HG03469 (cell line): ENCODE measurements around the gene PLXNB2.
"Not testable (repeated sequence)": the region's sequence is repeated elsewhere in the genome, so short reads cannot be mapped to it uniquely, and the experiment has no call there.

Source experiments
- ATAC-seq: cut with Tn5 transposase; IDR thresholded peaks from one replicate; pipeline ENCODE4 v1.9.1; 2021; ENCODE audit warnings: mild to moderate bottlenecking, moderate library complexity, moderate number of reproducible peaks; ENCODE audit not compliant: unreplicated experiment

Gene PLXNB2

DNA sequence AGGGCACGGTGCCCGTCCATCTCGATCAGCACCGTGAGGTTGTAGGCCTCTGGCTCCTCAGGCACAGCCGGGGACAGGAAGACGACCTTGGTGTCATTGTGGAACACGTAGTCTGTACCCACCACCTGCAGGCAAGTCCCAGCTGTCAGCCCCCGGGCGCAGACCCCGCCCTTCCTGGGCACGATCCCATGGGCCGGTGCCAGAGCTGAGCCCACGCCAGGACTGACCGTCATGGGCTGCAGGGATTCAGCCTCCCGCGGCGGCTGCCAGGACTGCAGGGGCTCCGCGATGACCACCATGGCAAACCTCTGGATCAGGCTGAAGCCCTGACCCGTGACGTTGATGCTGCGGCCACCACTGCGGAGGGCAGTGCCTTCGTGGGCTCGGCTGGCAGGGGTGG is 25.5 kb downstream of the PLXNB2 start:
- no peak for ATAC-seq

DNA sequence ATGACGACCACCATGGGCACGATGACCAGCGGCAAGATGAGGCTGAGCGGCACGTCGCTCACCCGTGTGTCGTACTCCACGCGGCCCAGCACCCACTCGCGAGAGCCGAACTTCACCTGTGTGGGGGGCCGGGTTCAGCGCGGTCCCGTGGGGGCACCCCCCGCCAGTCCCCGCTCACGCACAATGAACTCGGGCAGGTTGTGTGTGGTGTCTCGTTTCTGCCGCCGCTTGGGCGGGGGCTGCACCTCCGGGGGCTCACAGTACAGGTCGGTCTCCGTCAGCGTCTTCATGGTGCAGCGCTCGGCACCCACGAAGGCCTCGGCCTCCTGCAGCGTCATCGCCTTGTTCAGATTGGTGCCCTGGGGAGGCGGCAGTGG is 26.1 kb downstream of the PLXNB2 start:
- ATAC-seq = no peak

DNA sequence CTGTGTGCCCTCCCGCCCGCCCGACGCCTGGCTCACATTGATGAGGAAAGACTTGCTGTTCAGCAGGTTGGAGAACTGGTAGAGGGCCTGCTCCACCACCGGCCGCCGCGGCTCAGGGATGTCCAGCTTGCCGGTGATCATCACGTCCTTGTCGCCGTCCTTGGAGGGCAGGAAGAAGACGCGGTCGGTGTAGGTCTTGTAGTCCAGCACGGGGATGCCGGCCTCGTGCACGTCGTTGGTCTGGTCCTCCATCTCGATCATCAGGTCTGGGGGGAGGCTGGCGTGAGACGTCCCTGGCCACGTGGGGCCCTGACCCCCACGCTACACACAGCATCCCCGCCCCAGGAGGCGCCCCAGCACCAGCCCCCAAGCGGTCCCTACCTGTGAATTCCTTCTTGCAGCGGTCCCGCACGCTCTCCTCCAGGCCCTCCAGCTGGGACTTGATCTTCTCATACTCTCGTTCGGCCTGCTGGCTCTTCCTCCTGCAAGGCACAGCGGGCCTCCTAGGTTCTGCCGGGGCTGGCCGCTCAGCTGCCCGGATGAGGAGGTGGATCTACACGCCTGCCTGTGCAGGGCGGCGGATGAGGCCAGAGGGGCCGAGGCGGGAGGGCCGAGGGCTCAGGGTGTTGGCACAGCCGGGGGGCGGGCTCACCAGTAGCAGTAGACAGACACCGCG is 26.6 kb downstream of the PLXNB2 start:
- ATAC-seq = no peak

DNA sequence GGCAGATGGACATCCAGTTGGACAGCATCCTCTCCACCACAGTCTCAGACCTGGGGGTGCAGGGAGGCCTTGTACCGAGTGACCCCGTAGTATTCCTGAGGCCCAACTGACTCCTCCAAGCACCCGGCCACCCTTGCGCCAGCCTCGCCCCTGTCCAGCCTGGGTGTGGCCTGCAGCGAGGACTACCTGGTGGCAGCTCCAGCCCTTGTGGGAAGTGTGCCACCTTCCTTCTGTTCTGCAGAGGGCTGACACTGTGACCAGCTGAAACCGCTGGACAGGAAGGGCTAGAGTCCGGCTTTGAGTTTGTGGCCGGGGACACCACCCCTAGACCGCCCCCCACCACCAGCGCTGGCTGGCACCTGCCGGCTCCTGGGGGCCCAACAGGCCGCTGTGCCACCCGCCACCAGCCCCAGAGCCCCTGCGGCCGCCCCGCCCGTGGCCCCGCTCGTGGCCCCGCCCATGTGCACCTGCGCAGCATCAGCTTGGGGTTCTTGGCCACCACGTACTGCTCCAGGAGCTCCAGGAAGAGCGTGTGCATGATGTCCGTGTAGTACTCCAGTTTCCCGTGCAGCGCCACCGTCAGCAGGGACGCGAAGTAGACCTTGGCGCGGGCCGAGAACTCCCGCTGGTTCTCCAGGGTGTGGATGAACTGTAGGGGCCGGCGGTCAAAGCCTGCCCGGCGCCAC is 27.3 kb downstream of the PLXNB2 start:
- no peak for ATAC-seq

DNA sequence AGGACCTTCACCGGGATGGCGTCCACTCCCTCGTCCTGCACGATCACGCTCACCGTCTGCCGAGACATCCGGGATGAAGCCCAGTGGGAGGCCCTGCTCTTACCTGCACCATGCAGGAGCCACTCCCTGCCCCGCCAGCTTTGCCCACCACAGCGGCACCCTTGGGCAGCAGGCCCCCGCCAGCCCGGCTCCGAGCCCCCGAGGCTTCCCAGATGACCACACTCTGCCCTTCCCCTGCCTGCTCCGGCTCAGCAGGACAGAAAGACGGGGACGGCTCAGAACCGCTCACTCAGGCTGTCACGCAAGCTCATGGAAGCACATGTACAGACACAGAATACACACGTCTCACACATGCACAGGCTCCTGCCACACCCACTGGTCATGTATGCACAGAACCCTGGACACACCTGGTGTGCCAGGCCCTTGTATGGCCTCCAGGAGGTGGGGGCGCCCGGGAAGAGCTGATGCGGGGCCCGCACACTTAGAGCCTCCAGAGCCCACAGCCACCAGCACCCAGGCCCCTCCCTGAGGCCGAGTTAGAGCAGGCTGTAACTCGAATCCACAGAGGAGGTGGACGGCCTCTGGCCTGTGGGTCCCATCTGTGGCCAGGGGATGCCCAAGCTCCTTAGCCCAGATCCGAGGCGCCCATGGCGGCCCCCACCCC is 28.4 kb downstream of the PLXNB2 start:
- no peak for ATAC-seq

DNA sequence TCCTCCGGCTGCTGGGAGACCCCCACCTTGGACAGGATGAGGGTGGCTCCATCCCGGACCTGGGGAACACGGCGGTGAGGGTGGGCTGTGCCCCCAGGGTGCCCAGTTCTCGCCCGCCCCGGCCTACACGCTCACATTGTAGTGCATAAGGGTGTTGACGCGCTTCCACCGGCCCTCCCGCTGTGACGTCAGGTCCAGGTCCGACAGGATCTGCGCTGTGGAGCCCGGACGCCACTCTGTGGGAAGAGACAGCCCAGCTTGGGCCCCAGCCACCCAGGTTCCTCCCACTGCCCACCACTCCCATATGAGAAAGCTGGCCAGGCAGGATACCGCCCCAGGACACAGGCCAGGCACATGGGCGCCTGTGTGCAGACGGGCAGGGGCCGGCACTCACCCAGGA is 29.0 kb downstream of the PLXNB2 start:
- ATAC-seq = no peak

DNA sequence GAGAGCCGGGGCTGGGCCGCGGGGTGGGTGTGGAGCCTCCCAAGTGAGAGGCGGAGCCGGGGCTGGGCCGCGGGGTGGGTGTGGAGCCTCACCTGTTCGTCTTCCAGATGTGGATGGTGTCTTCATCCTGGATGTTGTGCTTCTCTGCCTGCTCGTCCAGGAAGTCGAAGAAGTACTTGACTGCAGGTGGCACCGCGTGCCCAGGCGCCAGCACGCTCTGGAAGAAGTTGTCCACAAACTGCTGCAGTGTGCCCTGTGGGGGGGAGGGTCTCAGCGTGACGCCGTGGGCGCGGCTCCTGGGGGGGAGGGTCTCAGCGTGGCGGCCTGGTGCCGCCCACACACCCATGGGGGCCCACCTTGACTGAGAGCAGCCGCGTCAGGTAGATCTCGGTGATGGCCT is 29.7 kb downstream of the PLXNB2 start:
- ATAC-seq = no peak

DNA sequence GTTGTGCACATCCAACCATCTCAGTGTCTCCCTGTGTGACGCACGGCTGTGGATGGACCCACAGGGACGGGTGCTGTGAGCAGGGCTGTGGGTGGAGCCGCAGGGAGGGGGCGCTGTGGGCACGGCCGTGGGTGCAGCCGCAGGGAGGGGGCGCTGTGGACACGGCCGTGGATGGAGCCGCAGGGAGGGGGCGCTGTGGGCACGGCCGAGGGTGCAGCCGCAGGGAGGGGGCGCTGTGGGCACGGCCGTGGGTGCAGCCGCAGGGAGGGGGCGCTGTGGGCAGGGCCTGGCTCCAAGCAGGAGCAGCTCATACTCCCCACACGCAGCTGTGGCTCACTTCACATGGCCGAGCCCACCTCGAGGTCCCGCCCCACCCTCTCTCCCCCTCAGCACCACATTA is 31.3 kb downstream of the PLXNB2 start:
- ATAC-seq = no peak

DNA sequence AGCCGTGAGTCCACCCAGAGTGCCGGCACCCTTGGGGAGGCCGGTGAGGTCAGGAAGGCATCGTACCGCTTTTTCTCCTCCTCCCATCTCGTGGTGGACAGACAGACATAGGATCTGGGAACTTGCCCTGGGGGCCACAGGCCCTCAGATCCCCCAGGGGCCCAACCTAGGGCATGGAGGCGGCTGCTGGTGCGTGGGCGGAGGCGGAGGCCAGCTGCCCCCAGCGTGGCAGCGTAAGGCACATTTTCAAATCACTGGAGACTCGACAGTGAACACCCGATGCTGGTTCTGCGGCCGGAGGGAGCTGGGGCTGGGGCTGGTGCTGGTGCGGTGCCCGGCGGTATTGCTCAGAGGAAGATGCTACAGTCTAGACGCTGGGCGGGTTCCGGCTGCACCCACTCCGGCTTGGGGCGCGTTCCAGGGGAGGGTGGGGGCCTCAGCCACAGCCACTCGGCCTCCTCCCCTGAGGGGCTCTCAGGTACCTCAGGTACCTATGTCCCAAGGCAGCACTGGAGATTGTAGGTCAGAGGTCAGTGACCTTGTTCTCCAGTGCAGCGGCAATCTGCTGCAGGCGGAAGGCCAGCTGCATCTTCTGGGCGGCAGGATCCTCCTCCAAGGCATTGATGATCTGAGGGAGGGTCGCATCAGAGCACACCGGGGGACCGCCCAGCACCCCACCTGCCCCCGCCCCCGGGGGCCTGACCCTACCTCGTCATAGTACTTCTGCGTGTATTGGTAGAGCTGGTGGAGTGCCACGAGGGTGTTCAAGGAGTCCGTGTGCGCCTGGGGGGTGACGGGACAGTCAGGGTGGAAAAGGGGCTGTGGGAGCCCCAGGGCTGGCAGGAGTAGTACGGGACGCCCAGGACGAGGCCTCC is 32.0 kb downstream of the PLXNB2 start:
- ATAC-seq = no peak

DNA sequence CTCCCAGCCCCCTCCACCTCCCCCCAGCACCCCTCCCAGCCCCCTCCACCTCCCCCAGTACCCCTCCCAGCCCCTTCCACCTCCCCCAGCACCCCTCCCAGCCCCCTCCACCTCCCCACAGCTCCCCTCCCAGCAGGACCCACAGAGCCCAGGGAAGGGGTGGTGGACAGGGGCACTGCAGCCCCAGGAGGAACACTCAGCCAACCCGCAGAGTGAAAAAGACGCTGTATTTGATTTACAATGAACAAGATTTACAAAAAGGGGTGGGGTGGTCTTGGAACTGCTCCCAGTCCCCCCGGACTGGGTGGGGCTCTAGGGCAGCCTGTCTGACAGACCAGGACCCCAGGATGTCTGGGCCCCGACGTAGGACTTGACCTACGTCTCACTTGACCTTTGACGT is 32.7 kb downstream of the PLXNB2 start:
- ATAC-seq = no peak

DNA sequence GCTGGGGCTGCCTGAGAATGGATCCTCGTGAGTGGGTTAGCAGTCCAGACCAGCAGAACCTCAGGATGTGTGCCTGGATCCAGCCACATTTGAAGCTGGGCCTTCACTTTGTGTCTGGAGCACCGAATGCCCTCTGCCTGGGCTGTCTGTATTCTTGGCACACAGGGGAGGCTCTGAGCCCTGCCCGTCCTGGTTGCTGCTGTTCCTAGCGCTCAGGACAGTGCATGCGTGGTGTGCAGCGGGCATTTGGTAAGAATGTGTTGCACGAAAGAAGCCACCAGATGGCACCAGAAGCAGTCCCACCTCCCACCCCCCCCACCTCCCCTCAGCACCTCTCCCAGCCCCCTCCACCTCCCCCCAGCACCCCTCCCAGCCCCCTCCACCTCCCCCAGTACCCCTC is 33.1 kb downstream of the PLXNB2 start:
- ATAC-seq = no peak

DNA sequence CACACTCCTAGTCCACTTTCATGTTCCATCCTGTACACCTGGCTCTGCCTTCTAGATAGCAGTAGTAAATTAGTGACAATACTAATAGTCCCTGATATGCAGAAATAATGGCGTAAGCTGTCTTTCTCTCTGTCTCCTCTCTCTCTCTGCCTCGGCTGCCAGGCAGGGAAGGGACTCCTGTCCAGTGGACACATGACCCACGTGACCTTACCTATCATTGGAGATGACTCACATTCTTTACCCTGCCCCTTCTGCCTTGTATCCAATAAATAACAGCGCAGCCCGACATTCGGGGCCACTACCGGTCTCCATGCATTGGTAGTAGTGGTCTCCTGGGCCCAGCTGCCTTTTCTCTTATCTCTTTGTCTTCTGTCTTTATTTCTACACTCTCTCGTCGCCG is 33.7 kb downstream of the PLXNB2 start:
- not testable (repeated sequence) for ATAC-seq

DNA sequence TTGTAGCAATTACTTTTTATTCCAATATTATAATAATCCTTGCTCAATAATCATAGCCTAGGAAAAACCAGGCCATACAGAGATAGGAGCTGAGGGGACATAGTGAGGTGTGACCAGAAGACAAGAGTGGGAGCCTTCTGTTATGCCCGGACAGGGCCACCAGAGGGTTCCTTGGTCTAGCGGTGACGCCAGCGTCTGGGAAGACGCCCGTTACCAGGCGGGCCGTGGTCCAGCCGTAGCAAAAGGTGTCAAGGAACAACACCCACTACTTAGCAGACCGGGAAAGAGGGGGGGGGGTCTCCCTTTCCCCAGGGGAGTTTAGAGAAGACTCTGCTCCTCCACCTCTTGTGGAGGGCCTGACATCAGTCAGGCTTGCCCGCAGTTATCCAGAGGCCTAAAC is 34.1 kb downstream of the PLXNB2 start:
- not testable (repeated sequence) for ATAC-seq

DNA sequence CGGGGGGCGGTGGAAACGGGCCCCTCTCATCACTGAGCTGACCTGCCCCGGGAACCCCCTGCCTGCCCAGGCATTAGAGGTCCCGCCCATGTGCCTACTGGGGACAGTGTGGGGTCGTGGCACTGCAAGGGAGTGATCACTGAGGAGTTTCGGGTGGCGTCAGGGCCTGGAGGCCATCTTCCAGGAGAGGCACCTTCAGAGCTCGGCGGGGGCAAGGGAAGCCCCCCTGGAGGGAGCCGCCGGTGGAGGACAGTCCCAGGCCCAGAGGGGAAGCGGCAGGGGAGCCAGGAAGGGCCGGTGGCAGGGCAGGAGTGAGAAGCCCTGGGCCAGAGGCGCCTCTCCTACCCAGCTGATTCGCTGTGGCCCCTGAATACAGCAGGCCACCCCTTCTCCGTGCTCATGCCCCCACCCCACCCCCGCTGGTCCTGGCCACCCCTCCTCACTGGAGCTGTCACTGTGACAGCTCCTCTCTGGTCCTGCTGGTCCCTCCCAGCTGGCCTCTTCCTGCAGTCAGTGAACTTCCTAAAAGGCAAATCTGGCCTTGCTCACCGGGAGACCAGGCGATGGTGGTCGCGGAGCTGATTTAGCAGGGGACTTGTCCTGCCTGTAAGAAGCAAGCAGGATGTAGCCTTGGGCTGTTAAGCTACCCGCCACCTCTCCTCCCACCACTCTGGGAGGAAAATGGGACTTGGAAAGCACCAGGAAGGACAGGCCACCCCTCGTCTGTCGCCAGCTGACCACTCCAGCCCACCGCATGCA is 35.2 kb downstream of the PLXNB2 start:
- no peak for ATAC-seq

DNA sequence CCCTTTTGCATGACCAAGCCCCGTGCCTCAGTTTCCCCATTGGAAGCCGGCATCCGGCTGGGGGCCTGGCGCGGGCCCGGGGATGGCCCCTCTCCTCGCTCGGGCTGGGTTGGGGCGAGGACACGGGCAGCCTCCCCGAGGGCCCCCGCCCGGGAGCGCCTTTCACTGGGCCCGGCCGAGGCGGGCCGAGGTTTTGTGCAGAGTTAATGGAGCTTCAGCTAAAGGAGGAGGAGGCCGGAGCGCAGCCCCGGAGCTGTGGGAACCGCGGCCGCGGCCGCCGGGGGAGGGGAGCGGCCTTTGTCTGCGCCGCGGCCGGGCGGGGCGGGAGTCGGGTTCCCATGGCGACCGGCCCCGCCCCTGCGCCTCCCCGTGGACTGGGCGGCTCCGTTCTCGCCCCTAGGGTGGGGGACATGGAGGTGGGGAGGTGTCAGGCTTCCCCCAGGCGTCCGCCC is 35.9 kb downstream of the PLXNB2 start:
- no peak for ATAC-seq

DNA sequence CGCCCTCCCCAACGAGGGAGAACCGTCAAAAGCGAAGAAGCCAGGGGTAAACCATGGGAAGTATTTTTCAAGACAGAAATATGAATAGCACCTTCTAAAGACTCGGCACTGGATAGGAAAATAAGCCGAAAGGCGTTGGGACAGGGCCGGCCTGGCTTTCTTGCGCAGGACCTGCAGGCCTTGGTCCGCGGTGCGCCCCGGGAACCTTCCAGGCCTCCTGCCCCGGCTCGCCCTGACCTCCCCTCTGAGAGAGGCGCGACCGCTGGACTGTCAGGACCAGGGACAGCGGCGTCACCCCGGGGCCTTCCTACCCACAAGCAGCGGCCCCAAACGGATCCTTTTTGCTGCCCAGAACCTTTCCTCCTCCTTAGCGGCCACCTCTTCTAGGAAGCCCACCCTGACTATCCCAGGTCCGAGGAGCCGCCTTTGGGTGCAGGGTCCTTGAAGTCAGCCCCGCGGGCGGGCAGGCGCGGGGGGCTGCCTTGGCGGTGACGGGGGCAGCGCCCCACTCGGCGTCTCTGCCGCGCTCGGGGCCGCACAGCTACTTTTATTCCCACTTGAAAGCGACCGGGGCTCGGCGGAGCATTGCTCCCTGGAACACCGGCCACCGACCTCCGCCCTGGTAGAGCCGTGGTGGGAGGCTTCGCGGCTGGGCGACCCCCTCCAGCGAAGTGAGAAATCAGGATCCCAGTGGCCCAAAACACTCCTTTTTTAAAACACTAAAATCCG is 36.6 kb downstream of the PLXNB2 start:
- ATAC-seq = no peak

DNA sequence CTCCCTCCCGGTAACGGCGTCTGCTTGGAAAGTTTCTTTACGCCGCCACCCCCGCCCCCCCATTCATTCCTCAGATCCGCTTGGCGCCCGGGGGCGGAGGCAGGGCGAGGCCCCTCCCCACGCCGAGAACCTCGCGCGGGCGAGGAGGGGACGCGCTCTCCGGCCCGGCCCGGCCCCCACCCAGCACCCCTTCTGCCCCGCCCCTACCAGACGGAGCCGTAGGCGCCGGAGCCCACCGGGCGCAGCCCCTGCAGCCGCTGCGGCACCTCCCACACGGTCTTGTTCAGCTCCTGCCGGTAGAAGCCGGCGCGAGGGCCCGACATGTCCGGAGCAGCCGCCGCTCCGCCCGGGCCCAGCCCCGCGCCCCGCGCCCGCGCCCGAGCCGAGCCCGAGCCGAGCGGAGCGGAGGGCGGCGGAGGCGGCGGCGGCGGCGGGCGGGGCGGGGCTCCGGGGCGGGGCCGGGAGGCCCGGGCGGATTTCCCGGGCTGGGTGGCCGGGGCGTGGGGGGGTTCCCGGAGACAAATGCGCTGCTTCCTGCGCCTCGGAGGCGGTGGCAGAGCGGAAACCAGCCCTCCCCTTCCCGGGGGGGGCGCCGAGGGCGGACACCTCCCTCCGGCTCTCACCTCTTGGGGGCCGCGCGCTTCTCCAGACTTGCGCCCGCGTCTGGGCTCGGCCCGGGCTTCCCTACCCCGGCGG is 37.3 kb downstream of the PLXNB2 start, which contains the start of gene MAPK11:
Gene MAPK11 (minus strand): TSS at position 411 of the 696 bp plus-strand sequence. CDS start 88 bp downstream, at position 323.
- ATAC-seq = no peak

DNA sequence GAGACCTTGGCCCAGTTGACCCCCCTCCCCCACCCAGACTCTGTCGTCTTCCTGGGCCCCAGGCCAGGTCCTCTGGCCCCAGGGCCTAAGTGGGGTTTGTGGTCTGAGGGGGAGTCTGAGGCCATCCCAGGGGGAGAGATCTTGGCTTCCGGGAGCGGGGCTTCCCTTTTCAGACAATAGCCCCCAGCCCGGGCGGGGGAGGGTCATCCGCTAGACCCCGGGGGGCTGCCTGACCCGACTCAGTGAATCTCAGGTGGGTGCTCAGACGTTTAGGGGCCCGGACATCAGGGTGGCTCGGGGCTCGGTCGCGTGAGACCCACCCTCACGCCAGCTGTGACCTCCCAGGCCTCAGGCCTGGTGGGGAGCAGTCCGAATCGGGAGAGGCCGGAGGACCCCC is 37.9 kb downstream of the PLXNB2 start:
- no peak for ATAC-seq

DNA sequence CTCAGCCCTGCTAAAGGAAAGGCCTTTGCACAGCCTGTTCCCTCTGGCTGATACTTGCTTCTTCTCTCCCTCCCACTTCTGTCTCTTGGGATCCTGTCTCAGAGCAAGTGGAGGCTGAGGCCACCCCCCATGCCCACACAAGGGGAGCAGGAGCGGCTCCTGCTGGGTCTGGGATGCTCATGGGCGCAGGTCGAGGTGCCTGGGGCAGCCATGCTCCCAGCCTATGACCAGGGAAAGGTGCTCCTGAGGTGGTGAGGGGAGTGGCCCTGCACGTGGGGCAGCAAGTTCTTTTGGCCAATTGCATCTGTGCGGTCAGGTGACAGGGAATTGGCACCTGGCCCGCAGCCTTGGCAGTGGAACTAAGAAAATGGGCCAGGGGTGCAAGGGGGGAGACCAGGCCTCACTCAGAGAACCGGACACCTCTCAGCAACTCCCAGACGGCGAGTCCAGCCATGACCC is 38.8 kb downstream of the PLXNB2 start:
- ATAC-seq = no peak
